GM19035 (cell line): ENCODE data around the gene ADIRF.
"Not testable (repeated sequence)": the region's sequence is repeated elsewhere in the genome, so short reads cannot be mapped to it uniquely, and the experiment has no call there.

Source experiments
- ATAC-seq: cut with Tn5 transposase; IDR thresholded peaks from one replicate; pipeline ENCODE4 v1.9.1; 2021; ENCODE audit not compliant: unreplicated experiment

ADIRF gene

GRCh38 chr10:86976362-86977056 lies 8.2 kb downstream of the ADIRF start:
- ATAC-seq = no peak

GRCh38 chr10:86978457-86978856 lies 10.2 kb downstream of the ADIRF start:
- not testable (repeated sequence) for ATAC-seq

- no peak for ATAC-seq
These were observed 11.1 kb downstream of the ADIRF start for GRCh38 chr10:86979296-86979818.

- ATAC-seq = no peak
These were observed 11.7 kb downstream of the ADIRF start for GRCh38 chr10:86979977-86980448.

- ATAC-seq = not testable (repeated sequence)
These were observed 12.7 kb downstream of the ADIRF start for GRCh38 chr10:86981020-86981419.

GRCh38 chr10:86981716-86982115 lies 13.4 kb downstream of the ADIRF start:
- ATAC-seq = no peak

- not testable (repeated sequence) for ATAC-seq
These were observed 16.2 kb downstream of the ADIRF start for GRCh38 chr10:86984498-86984897.

- no peak for ATAC-seq
These were observed 20.2 kb downstream of the ADIRF start for GRCh38 chr10:86988520-86988919.

- not testable (repeated sequence) for ATAC-seq
These were observed 23.1 kb downstream of the ADIRF start for GRCh38 chr10:86991362-86991761.

GRCh38 chr10:86992456-86992855 lies 24.2 kb downstream of the ADIRF start:
- ATAC-seq = no peak

GRCh38 chr10:86992929-86993328 lies 24.6 kb downstream of the ADIRF start:
- ATAC-seq = no peak

GRCh38 chr10:86999802-87000403 lies 31.6 kb downstream of the ADIRF start:
- not testable (repeated sequence) for ATAC-seq

- ATAC-seq = no peak
These were observed 32.2 kb downstream of the ADIRF start for GRCh38 chr10:87000491-87000890.

- ATAC-seq = not testable (repeated sequence)
These were observed 38.8 kb downstream of the ADIRF start for GRCh38 chr10:87007124-87007523.

GRCh38 chr10:87007674-87008073 lies 39.4 kb downstream of the ADIRF start:
- not testable (repeated sequence) for ATAC-seq

GRCh38 chr10:87008303-87008702 lies 40.0 kb downstream of the ADIRF start:
- ATAC-seq = not testable (repeated sequence)

GRCh38 chr10:87009134-87009696 lies 40.9 kb downstream of the ADIRF start:
- ATAC-seq = not testable (repeated sequence)

- ATAC-seq = not testable (repeated sequence)
These were observed 45.2 kb downstream of the ADIRF start for GRCh38 chr10:87013528-87013927.

- ATAC-seq = not testable (repeated sequence)
These were observed 46.9 kb downstream of the ADIRF start for GRCh38 chr10:87014986-87015716.

- ATAC-seq = not testable (repeated sequence)
These were observed 49.8 kb downstream of the ADIRF start for GRCh38 chr10:87018127-87018526.

- ATAC-seq = not testable (repeated sequence)
These were observed 50.8 kb downstream of the ADIRF start for GRCh38 chr10:87019066-87019465.
